Activated naive CD8-positive, alpha-beta T cell treated with anti-CD3 and anti-CD28 coated beads, Interleukin-2, amount 10 ng/mL, durations not matched to agents 7 days and 5 days (primary cell): ENCODE data around the gene EMCN. TPM values are rescaled to one million over a fixed set of nuclear protein-coding genes. Genes with fewer than 3 reads are reported as not detected.
"Not testable (repeated sequence)": the region's sequence is repeated elsewhere in the genome, so short reads cannot be mapped to it uniquely, and the experiment has no call there.

Source experiments
- ATAC-seq: fragments of 150-1000 bp; cut with Tn5 transposase; one replicate; pipeline ENCODE4 v1.10.0; 2021; ENCODE audit warnings: low read depth, moderate library complexity
- POLR2A ChIA-PET: fragments of 350-600 bp; sonication (Branson Sonifier 250); formaldehyde crosslinking; loops from one replicate; lab custom pipeline; 2021; ENCODE audit warnings: antibody characterized with exemption; lab: Charles Lee
- DNase-seq: peaks from one replicate; pipeline ENCODE4 v3.0.0; 2021
- H3K27ac Mint-ChIP-seq: one replicate; pipeline ENCODE4 v1.8.0; 2022; ENCODE audit warnings: mild to moderate bottlenecking, mixed read lengths
- H3K27me3 Mint-ChIP-seq: one replicate; pipeline ENCODE4 v1.8.0; 2022; ENCODE audit warnings: mild to moderate bottlenecking, moderate library complexity, mixed read lengths
- H3K36me3 Mint-ChIP-seq: one replicate; pipeline ENCODE4 v1.8.0; 2021; ENCODE audit warnings: mild to moderate bottlenecking, mixed read lengths
- H3K4me1 Mint-ChIP-seq: one replicate; pipeline ENCODE4 v1.8.0; 2021; ENCODE audit warnings: mixed read lengths
- H3K4me3 Mint-ChIP-seq: one replicate; pipeline ENCODE4 v1.8.0; 2022; ENCODE audit warnings: mild to moderate bottlenecking, moderate library complexity, mixed read lengths
- H3K9me3 Mint-ChIP-seq: one replicate; pipeline ENCODE4 v1.8.0; 2021; ENCODE audit warnings: mixed read lengths
- total RNA-seq, 2 experiments: library from RNA; stranded (reverse); gene quantifications; one replicate each; pipeline ENCODE4 v1.2.3, GENCODE V29; 2021

EMCN gene
- total RNA-seq, 2 experiments from 2014 or later, result not detected

- DNase-seq, result not testable (repeated sequence)
Measured at GRCh38 chr4:100352352-100352751, 165.5 kb downstream of the EMCN start.

GRCh38 chr4:100348473-100348872 is 169.3 kb downstream of the EMCN start:
- H3K4me3 Mint-ChIP-seq, result no peak overlapping the region
- H3K36me3 Mint-ChIP-seq, result no peaks in the 10 kb centered on the region
- no peak overlapping the region for H3K27ac Mint-ChIP-seq
- no peaks in the 10 kb centered on the region for H3K9me3 Mint-ChIP-seq
- no peak for DNase-seq
- ATAC-seq, result no peak
- no peaks in the 10 kb centered on the region for H3K4me1 Mint-ChIP-seq
- H3K27me3 Mint-ChIP-seq, result no peaks in the 10 kb centered on the region
- POLR2A ChIA-PET, result no interaction called here

More at GRCh38 chr4:100352352-100352751, 165.5 kb downstream of the EMCN start:
- ATAC-seq, H3K4me1 Mint-ChIP-seq, H3K27ac Mint-ChIP-seq, H3K36me3 Mint-ChIP-seq, POLR2A ChIA-PET, H3K4me3 Mint-ChIP-seq, H3K27me3 Mint-ChIP-seq, H3K9me3 Mint-ChIP-seq: not testable (repeated sequence)

GRCh38 chr4:100347241-100347640 is 170.6 kb downstream of the EMCN start:
- Mint-ChIP-seq H3K27ac (no peak overlapping the region), H3K4me1 (no peaks in the 10 kb centered on the region), H3K9me3 (no peaks in the 10 kb centered on the region), H3K36me3 (no peaks in the 10 kb centered on the region), H3K4me3 (no peak overlapping the region), H3K27me3 (no peaks in the 10 kb centered on the region)
- no peak for DNase-seq
- no peak for ATAC-seq
- POLR2A ChIA-PET, result no interaction called here

- Mint-ChIP-seq H3K9me3 (no peaks in the 10 kb centered on the region), H3K27ac (no peak overlapping the region), H3K4me1 (no peaks in the 10 kb centered on the region), H3K36me3 (no peaks in the 10 kb centered on the region), H3K27me3 (no peaks in the 10 kb centered on the region), H3K4me3 (no peak overlapping the region)
- POLR2A ChIA-PET, result no interaction called here
- no peak for DNase-seq
- no peak for ATAC-seq
Measured at GRCh38 chr4:100345585-100345984, 172.2 kb downstream of the EMCN start.
